Measurements from ENCODE around the gene NCOA6. TPM values are rescaled to one million over a fixed set of nuclear protein-coding genes. Genes with fewer than 3 reads are reported as not detected.

NCOA6 gene
- total RNA-seq, 2 experiments from 2014 or later, result 8.8 to 24.4 TPM

DNA sequence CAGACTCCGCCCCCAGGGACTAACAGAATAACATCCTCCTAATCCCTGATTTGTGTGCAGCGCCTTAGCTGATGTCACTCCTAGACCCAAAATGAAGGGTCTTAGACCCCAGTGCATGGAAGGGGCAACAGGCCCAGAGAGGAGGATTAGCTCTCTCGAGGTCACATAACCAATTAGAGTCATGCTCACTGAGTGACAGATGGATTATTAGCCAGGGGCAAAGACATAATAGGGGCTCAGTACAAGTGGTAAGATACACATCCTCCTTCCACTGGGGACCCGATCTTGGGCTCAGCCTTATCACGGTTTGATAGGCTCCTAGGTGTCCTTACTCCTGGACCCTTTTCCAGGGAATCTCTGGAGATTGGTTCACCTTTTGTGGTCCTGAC lies 120.4 kb downstream of the NCOA6 start:
- Histone ChIP-seq H3K36me3 (ENCODE audit: insufficient read depth, low read length) (no peaks in the 10 kb centered on the region), H3K4me3 (ENCODE audit: low read depth, low read length, poor library complexity, severe bottlenecking) (peak overlapping the region; percentile 93), H4K20me1 (ENCODE audit: insufficient read depth, low read length) (no peaks in the 10 kb centered on the region), H2AFZ (ENCODE audit: low read length) (peak overlapping the region; percentile 86), H3K27ac (ENCODE audit: low read depth, low read length, poor library complexity, severe bottlenecking) (peak overlapping the region; percentile 54), H3K79me2 (ENCODE audit: insufficient read depth, low read depth, low read length) (no peaks in the 10 kb centered on the region), H3K9me3 (ENCODE audit: low read length) (no peaks in the 10 kb centered on the region), H3K9me2 (ENCODE audit: insufficient read depth, low read length) (no peaks in the 10 kb centered on the region), H3K4me2 (ENCODE audit: low read length) (peak overlapping the region; percentile 94), H3K4me1 (ENCODE audit: insufficient read depth, low read length, poor library complexity, severe bottlenecking) (peaks cover 19% of the 10 kb centered on the region)
- TF ChIP-seq EZH2phosphoT487 (IDR thresholded peaks at IDR 0.05; ENCODE audit: borderline replicate concordance, low read depth, low read length) (no peak), CTCF (conservative IDR thresholded peaks at IDR 0.05; ENCODE audit: low read length) (no peak)
- TSS peak; percentile 92 for BruUV-seq (replicated peaks)
- intact Hi-C loops (cut with micrococcal nuclease; ENCODE audit: unreplicated experiment), result loop anchor here (2.0 kb wide), 1 partner anchor 402 kb away; the partner anchor contains the start of gene AHCY
- CTCF ChIA-PET (ENCODE audit: unreplicated experiment), result no interaction called here
- POLR2A ChIA-PET, result interaction anchor here (0.6 kb wide), 1 partner anchor 372 kb away, joined by 3 read pairs; no protein-coding TSS in a partner anchor
- peak; percentile 25 for DNase-seq (ENCODE audit: low spot score)

DNA sequence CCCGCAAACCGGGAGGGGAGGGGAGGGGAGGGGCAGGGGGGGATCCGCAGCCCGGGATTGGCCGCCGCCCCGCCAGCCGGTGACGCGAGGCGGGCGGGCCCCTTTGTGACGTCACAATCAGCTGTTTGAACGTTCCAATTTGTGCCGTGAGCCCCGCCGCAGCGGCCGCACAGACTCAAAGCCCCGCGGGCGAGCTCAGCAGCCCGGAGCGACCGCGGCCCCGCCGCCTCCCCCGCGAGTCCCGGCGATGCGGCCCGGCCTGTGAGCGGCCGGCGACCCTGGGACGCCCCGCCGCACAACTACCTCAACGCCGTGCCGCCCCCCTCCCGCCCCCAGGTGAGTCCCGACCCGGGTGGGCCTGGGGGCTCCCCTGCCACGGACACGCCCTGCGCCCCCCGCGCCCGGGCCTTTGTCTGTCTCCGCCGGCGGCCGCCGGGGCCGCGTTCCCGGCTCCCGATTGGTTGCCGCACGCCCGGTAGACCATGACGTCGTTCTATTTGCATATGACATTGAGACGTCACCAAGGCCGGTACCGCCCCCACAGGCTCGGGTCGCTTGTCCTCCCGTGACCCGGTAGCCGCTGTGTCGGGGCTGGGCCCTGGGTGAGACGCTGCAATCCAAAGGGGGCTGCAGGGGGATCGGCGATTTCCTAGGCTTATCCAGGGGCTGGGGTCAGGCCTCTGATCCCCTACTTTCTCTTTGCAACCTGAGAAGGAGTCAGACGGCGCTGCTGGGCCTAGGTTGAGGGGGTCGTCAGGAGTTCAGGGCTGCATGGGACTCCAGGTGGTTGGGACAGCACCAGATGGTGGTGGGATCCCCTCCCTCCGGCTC lies 121.1 kb downstream of the NCOA6 start, which contains the start of gene TP53INP2:
TSS of gene TP53INP2 (plus strand) at position 168 of the 831 bp plus-strand sequence. CDS start 4,396 bp downstream, outside the sequence.
- no TSS peak for BruUV-seq (replicated peaks)
- Histone ChIP-seq H3K9me2 (ENCODE audit: insufficient read depth, low read length) (no peaks in the 10 kb centered on the region), H3K36me3 (ENCODE audit: insufficient read depth, low read length) (no peaks in the 10 kb centered on the region), H2AFZ (ENCODE audit: low read length) (peak within 1 kb of the TSS; percentile 86), H3K79me2 (ENCODE audit: insufficient read depth, low read depth, low read length) (no peaks in the 10 kb centered on the region), H4K20me1 (ENCODE audit: insufficient read depth, low read length) (no peaks in the 10 kb centered on the region), H3K4me3 (ENCODE audit: low read depth, low read length, poor library complexity, severe bottlenecking) (peak within 1 kb of the TSS; percentile 93), H3K4me2 (ENCODE audit: low read length) (peak within 1 kb of the TSS; percentile 94), H3K4me1 (ENCODE audit: insufficient read depth, low read length, poor library complexity, severe bottlenecking) (peaks cover 19% of the 10 kb centered on the region), H3K9me3 (ENCODE audit: low read length) (no peaks in the 10 kb centered on the region), H3K27ac (ENCODE audit: low read depth, low read length, poor library complexity, severe bottlenecking) (peak within 1 kb of the TSS; percentile 54)
- intact Hi-C loops (cut with micrococcal nuclease; ENCODE audit: unreplicated experiment), result loop anchor here (2.0 kb wide), 1 partner anchor 402 kb away; the partner anchor contains the start of gene AHCY
- CTCF ChIA-PET (ENCODE audit: unreplicated experiment), result interaction anchor here (0.6 kb wide), 1 partner anchor 142 kb away, joined by 5 read pairs; no protein-coding TSS in a partner anchor
- TF ChIP-seq CTCF (conservative IDR thresholded peaks at IDR 0.05; ENCODE audit: low read length) (no peak), EZH2phosphoT487 (IDR thresholded peaks at IDR 0.05; ENCODE audit: borderline replicate concordance, low read depth, low read length) (no peak)
- POLR2A ChIA-PET, result interaction anchor here (0.6 to 1.4 kb wide), 3 partner anchors 26 to 371 kb away, joined by 3 to 4 read pairs (median 3); no protein-coding TSS in a partner anchor
- DNase-seq (ENCODE audit: low spot score), result peak; percentile 88

Measured in OCI-LY7 (cell line).